ENCODE data around the gene PSPC1.
"Not testable (repeated sequence)": the region's sequence is repeated elsewhere in the genome, so short reads cannot be mapped to it uniquely, and the experiment has no call there.

The PSPC1 gene, protein sequence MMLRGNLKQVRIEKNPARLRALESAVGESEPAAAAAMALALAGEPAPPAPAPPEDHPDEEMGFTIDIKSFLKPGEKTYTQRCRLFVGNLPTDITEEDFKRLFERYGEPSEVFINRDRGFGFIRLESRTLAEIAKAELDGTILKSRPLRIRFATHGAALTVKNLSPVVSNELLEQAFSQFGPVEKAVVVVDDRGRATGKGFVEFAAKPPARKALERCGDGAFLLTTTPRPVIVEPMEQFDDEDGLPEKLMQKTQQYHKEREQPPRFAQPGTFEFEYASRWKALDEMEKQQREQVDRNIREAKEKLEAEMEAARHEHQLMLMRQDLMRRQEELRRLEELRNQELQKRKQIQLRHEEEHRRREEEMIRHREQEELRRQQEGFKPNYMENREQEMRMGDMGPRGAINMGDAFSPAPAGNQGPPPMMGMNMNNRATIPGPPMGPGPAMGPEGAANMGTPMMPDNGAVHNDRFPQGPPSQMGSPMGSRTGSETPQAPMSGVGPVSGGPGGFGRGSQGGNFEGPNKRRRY

DNA sequence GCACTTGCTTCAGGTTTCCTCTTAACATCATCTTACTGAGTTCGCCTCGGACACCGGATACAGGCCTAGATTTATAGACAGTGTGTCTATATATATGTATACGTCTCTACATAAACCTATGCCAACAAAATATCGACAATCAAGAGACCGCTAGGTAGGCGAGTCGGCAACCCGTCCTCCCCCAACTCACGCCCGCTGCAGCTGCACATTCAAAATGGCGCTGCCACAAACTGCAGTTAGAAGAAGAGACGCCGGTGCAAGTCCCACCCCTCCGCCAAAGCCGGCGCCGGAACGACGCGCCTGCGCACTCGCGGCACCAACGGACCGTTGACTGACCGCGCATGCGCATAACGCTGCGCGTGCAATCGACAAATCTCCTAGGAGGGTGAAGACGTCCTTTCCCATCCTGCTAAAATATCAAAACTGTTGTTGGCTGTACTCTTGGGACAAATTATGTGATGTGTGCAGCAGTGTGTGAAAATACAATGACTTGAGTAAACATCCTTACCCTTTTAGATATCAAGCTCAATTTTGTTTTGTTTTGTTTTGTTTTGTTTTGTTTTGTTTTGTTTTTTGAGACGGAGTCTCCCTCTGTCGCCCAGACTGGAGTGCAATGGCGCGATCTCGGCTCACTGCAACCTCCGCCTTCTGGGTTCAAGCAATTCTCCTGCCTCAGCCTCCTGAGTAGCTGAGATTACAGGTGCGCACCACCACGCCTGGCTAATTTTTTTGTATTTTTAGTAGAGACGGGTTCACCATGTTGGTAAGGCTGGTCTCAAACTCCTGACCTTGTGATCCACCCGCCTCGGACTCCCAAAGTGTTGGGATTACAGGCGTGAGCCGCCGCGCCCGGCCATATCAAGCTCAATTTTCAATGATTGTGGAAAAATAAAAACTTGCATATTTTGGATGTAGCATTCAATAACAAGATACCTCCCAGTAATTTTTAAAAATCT, at the start of gene PSPC1:
Gene PSPC1, minus strand, starts transcription at position 219 of the 956 bp plus-strand sequence. Its CDS starts 188 bp downstream, at position 31.
- DNase-seq (ENCODE audit: low spot score), result peak; percentile 97

DNA sequence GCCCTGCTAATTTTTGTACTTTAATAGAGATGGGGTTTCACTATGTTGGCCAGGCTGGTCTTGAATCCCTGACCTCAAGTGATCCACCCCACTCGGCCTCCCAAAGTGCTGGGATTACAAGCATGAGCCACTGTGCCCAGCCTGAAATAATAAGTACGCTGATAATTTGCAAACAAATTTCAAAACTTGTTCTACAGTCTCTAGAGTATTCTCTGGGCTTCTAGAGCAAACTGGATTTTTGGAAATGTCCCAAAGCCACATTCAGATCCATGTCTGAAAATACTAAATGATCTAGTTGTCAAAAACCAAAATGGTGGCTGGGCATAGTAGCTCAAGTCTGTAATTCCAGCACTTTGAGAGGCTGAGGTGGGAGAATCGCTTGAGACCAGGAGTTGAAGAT, 39.9 kb upstream of the PSPC1 start:
- no peak for DNase-seq (ENCODE audit: low spot score)

DNA sequence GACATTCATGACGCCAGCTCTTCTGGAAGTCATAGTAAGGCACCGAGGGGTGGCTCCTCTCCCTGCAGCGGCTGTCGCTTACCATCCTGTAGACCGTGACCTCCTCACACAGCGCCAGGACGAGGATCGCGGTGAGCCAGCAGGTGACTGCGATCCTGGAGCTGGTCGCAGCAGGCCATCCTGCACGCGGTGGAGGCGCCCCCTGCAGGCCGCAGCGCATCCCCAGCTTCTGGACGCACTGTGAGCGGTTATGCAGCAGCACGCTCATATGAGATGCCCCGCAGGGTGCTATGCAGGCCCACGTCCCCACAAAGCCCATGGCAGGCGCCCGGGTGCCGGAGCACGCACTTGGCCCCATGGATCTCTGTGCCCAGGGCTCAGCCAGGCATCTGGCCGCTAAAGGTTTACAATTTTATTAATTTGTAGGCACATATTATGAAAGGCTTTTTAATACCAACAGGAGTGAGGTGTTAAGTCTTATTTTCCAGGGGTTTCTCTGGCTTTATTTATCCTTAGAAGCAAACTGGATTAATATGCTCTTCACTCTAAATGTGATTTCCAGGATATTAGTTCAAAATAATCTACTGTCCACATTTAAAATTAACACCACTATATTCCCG, 35.6 kb upstream of the PSPC1 start:
- peak; percentile 12 for DNase-seq (ENCODE audit: low spot score)

DNA sequence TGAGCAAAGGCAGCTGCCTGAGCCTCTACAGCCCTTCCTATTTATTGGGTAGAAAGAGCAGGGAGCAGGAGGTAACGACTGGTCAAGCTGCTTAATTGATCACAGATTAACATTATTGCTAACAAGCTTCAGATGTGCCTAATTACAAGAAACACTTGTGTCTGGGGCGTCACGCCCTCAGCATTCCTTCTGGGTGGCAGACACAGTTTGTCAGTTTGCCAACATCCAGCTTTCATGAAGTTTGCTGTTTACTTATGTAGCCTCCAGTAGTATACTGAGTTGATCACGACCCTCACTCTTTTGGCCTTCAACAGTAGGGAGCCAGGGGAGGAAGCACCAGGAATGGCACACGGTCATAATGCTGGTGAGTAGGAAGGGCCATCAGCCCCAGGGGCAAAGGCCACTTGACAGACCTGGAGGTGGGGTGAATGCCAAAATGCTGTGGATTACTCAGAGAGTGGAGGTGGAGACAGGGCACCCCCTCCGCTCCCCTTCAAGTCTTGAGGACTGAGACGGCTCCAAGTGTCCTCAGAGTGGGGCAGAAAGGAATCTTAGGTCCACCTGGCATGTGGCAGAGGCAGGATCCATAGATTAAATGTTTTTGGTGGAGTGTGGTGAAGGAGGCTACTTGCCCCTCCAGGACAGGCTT, 34.9 kb upstream of the PSPC1 start:
- no peak for DNase-seq (ENCODE audit: low spot score)

DNA sequence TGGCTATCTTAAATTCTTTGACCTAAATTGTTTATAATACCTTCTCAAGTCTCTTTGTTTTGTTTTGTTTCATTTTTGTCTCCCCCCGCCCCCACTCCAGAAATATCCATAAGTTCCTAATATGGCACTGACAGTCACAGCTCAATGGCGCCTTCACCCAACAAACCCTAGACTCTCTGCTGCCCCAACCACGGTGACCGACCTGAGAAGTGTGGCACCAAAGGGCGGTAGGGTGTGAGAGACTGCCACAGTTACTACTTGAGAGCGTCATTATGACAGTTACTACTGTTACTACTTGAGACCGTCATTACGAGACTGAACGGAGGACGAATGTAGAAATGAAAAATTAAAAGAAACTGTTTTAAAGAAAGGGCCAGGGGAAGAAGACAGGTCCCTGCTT, 34.4 kb upstream of the PSPC1 start:
- no peak for DNase-seq (ENCODE audit: low spot score)

DNA sequence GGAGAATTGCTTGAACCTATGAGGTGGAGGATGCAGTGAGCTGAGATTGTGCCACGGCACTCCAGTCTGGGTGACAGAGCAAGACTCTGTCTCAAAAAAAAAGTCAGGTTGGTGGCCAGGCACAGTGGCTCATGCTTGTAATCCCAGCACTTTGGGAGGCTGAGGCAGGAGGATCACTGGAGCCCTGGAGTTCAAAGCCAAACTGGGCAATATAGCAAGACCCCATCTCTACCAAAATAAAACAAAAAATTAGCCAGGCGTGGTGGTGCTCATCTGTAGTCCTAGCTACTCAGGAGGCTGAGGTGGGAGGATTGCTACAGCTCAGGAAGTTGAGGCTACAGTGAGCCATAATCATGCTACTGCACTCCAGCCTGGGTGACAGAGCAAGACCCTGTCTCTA, 33.1 kb upstream of the PSPC1 start:
- not testable (repeated sequence) for DNase-seq (ENCODE audit: low spot score)

DNA sequence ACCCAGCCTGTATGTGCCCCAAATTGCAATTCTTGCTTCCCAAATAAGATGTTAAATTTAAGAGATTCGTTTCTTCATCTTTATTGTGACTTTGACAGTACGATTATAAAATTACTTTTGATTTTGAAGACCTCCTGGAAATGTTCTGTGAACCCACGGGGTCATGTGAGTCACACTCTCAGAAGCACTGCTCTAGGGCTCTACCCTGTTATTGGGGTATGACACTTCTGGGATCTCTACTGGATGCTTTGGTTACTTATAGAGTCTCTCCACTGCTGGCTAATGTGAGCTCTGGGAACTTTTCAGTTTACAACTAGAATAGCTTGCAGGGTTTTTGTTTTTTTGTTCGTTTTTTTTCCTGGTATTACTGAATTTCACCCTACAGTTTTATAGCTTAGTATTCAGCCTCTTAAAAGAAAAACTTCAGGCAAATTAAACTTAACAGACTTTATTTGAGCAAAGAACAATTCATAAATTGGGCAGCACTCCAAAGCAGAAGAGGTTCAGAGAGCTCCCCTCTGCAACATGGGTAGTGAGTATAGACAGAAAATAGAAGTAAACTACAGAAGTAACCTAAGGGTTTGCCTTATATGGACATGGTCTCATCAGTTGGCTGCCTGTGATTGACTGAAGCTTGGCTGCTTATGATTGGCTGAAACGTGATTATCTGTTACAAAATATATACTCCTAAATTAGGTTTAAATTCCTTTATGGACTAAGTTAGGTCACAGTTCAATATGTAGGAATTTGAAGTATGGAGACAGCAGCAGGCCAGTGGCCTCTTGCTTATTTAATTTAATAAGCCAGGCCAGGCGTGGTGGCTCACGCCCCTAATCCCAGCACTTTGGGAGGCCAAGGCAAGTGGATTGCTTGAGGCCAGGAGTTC, 28.5 kb upstream of the PSPC1 start:
- no peak for DNase-seq (ENCODE audit: low spot score)

DNA sequence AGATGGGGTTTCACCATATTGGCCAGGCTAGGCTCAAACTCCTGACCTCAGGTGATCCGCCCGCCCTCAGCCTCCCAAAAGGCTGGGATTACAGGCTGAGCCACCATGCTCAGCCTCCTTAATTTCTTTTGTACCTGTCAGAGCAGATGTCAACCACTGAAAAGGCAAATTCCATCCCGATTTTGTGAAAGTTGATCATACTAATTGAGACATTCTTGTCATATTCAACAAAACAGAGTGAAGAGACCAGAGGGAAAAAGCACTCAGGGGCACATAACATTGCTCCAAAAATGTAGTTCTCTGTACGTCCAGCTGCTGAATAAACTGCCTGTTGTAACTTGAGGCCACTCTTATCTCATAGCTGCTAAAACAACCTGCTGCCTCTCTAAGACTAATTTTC, 27.4 kb upstream of the PSPC1 start:
- no peak for DNase-seq (ENCODE audit: low spot score)

DNA sequence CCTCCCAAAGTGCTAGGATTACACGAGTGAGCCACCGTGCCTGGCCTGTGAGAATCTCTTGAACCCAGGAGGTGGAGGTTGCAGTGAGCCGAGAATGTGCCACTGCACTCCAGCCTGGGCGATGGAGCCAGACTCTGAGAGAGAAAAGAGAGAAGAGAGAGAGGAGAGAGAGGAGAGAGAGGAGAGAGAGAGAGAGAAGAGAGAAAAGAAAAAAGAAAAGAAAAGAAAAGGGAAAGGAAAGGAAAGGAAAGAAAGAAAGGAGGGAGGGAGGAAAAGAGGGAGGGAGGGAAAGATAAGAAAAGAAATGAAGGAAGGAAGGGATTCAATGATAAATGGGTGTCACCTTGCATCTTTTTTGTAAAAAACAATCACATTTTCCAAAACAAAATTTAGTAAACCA, 23.0 kb upstream of the PSPC1 start:
- no peak for DNase-seq (ENCODE audit: low spot score)

DNA sequence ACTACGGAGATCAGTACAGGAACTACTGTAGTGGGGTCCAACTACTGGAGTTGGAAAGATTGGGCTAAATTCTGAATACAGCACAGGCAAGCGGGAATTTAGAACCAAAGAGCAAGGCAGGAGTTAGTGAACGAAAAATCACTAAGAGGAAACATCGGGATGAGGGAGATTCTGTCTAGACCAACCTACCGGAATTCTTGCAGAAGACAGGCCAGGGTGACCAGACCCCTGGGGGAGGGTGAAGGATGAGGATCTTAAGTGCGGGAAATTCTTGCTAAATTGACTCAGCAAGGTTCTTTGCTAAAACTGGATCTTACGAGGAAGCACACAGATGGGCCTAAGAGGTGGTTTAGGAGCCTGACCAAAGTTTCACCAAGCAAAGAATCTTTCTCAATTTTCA, 13.2 kb upstream of the PSPC1 start:
- no peak for DNase-seq (ENCODE audit: low spot score)

DNA sequence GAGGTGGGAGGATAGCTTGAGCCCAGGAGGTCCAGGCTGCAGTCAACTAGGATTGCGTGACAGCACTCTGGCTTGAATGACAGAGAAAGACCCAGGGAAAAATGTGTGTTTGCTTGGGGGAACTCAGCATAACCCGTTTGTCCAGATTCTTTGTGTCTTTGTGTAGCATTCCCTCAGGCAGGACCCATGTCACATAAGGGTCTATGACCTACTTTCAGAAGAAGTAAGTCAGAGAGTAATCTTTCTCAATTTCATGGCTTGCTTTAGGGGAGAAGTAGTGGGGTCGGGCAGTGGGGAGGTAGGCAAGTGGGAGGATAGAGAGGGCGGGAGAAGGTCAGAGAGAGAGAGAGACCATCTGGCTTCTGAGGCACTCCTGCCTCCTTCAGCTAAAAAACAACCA, 11.9 kb upstream of the PSPC1 start:
- DNase-seq (ENCODE audit: low spot score), result no peak

DNA sequence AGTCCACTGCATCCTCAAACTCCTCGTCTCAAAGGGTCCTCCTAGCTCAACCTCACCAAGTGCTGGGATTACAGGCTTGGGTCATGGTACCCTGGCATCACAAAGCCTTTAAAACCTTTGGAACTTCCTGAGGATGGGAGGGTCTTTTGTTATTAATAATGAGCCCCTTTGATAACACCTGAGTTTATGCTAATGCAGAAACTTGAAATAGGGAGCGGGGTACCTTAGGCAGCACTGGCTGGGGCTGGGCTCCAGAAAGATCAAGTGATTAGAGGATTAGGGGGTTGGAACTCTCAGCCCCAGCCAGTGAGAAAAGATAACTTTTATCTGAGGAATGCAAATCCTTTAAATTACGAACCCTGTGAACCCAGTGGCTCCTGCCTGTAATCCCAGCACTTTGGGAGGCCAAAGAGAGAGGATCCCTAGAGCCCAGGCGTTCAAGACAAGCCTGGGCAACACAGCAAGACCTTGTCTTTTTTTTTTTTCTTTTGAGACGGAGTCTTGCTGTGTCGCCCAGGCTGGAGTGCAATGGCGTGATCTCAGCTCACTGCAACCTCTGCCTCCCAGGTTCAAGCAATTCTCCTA, 9.3 kb upstream of the PSPC1 start:
- DNase-seq (ENCODE audit: low spot score), result no peak

DNA sequence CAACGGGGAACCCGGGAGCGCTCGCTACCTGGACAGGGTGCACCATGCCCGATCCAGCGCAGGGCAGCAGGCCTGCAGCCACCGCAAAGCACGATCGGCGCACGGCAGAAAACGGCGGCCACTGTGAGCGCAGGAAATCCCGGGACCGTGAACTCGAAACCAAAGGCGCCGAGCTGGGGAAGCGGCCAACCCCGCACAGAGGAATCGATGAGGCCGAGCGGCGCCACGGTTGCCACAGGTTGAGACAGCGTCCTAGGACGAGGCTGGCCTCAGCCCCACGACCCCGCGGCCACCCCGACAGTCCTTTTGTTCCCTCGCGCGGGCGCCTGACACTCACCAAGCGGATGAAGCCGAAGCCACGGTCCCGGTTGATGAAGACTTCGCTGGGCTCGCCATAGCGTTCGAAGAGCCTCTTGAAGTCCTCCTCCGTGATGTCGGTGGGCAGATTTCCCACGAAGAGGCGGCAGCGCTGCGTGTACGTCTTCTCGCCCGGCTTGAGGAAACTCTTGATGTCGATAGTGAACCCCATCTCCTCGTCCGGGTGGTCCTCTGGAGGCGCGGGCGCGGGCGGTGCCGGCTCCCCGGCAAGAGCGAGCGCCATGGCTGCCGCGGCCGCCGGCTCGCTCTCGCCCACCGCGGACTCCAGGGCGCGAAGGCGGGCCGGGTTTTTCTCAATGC, 557 bp downstream of the PSPC1 start:
- peak; percentile 36 for DNase-seq (ENCODE audit: low spot score)

DNA sequence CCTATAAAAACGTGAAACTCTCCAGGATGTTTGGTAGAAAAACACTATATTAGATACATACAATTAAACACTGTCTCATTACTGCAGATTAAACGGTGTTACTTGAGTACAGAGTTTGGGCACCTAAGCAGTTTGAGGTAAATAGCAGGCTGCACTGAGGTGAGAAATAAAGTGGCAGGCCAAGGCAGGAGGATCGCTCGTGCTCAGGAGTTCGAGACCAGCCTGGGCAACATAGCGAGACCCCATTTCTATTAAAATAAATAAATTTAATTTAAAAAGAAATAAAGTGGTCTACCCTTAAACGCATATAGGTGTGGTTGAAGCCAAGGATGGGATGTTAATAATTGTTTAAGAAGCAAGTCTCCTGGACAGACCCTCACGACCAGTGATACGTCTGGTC, 1.2 kb downstream of the PSPC1 start:
- DNase-seq (ENCODE audit: low spot score), result no peak

DNA sequence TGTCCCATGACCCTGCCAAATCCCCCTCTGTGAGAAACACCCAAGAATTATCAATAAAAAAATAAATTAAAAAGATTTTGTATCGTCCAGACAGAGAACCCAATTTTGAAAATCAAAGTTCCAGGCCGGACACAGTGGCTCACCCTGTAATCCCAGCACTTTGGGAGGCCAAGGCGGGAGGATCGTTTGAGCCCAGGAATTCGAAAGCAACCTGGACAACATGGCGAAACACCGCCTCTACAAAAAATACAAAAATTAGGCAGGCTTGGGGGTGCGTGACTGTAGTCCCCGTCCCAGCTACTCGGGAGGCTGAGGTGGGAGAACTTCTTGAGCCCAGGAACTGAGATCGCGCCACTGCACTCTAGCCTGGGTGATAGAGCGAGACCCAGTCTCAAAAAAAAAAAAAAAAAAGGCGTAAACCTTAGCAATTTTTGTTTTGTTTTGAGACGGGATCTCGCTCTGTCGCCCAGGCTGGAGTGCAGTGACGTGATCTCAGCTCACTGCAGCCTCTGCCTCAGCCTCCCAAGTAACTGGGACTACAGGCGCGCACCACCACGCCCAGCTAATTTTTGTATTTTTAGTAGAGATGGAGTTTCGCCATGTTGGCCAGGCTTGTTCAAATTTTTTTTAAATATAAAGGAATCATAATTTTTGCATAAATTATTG, 1.9 kb downstream of the PSPC1 start:
- DNase-seq (ENCODE audit: low spot score), result peak; percentile 16

DNA sequence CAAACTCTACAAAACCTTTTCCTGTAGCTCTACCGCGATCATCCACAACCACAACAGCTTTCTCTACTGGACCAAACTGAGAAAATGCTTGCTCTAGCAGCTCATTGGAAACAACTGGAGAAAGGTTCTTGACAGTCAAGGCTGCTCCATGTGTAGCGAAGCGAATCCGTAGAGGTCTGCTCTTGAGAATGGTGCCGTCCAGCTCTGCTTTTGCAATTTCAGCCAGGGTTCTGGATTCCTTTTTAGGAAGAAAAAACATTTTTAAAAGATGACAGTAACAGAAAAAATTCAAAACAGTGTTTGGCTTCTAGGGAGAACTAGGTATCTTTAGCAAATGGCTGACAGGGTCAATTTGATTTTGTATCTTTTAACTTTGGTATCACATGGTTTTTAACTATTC, 10.4 kb downstream of the PSPC1 start:
- DNase-seq (ENCODE audit: low spot score), result no peak

DNA sequence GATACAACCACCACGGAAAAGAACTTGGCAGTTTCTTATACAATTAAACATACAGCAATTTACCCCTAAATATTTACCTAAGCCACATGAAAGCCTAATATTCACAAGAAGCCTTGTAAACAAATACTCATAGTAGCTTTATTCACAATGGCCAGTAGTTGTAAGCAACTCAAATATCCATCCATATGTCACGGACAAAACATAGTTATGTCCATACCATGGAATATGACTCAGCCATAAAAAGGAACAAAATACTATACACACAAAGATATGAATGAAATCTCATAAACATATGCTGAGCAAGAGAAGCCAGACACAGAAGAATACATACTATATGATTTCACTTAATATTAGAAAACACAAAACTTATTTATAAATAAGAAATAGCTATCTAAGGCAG, 12.9 kb downstream of the PSPC1 start:
- DNase-seq (ENCODE audit: low spot score), result no peak

DNA sequence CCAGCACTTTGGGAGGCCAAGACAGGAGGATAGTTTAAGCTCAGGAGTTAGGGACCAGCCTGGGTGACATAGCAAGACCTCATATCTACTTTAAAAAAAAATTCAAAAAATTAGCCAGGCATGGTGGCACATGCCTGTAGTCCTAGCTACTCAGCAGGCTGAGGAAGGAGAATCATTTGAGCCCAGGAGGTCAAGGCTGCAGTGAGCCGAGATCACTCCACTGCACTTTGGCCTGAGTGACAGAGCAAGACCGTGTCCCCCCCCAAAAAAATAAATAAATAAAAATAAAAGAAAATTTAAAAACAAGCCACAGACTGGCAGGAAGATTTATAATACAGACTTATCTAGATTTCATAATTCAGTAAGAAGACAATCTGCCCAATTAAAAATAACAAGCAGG, 14.8 kb downstream of the PSPC1 start:
- no peak for DNase-seq (ENCODE audit: low spot score)

DNA sequence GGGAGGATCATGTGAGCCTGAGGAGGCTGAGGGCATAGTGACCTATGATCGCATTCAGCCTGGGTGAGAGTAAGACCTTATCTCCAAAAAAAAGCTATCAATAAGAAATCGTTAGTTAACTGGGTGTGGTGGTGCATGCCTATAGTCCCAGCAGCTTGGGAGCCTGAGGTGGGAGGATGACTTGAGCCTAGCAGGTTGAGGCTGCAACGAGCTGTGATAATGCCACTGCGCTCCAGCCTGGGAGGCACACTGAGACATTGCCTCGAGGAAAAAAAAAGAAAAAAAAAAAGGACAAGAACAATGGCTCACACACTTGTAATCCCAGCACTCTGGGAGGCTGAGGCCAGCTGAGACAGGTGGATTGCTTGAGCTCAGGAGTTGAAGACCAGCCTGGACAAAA, 16.2 kb downstream of the PSPC1 start:
- DNase-seq (ENCODE audit: low spot score), result no peak
